LNCAP (cell line): ENCODE data around the gene OR52K2.

Source experiments
- CTCF ChIP-seq: fragments of 450-650 bp; IDR thresholded peaks from 2 replicates; pipeline ENCODE4 v1.5.1; 2017; ENCODE audit warnings: mild to moderate bottlenecking

OR52K2 gene

DNA sequence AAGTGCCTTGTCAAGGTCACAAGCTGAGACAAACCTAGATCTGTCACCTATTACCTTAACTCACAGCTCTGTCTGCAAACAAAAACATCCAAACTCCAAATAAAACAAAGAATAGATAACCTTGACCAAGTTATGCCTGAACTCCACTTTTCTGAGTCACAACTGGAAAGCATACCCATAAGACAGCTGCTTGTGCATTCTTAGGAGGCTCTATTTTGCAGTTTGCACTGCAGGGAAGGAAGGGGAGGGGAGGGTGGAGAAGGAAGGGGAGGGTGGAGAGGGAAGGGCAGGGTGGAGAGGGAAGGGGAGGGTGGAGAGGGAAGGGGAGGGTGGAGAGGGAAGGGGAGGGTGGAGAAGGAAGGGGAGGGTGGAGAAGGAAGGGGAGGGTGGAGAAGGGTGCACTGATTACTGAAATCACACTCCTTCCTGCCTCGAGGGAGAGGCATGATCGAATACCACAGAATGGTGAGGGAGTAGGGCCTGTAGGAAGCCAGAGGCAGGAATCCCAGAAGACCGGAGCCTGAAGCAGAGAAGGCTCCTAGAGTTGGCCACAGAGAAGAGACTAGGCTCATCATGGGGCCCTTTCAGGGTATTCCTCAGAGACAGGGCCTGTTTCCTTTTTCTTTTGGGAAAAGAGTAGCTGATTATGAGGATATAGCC is 5.7 kb upstream of the OR52K2 start:
- TF ChIP-seq CTCF: no peak

DNA sequence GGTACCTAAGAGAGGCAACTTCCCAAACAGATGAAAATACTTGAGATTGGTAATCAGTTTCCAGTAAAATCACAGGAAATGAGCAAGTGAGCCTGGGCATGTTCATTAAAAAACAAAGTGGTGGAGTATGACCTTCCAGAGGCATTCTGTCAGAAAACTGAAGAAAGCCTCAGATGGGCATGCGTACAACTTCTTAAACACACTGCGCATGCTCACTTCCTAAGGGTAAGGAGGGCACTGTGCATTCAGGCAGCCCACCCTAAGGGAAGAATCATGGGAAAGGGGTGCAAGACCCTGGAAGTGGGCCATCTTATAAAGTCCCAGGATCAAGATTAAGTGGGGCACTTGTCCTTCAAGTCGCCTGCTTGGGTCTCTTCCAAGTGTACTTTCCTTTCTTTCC is 4.0 kb downstream of the OR52K2 start:
- TF ChIP-seq CTCF: no peak

GRCh38 chr11:4454021-4454420 is 4.9 kb downstream of the OR52K2 start:
- no peak for TF ChIP-seq CTCF

DNA sequence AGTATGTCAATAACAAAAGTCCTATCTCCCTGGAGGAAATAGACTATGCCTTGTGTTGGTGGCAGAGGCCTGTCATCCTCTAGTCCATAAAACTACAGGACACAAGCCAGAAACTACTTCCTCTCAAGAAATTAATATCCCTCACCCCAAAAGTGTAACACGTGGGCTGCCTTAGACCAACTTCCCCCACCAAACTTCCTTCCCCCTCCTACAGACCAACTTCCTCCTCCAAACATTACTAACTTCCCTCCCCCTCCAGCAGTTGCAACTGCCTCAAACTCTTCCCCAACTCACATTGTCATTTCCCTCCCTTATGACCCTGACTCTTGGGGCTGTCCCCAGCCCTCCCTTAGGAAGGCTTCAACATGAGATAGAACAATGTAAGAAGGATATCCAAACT is 6.3 kb downstream of the OR52K2 start:
- no peak for TF ChIP-seq CTCF

DNA sequence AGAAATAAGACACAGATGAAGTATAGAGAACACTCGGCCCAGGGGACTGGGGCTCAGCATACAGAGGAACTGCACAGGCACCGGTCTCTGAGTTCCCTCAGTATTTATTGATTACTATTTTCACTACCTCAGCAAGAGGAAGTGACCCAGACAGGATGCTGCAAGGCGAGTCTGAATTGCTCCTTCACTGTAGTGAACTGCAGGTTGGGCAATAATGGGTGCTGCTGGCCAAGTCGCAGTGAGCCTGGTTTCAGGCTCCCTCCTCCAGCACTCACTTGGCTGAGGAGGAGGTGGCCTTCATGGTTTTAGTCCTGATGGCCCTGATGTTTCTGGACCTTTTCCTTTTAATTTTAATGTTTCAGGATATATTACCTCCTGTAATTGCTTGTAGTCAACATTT is 10.4 kb downstream of the OR52K2 start:
- no peak for TF ChIP-seq CTCF

GRCh38 chr11:4460151-4460550 is 11.1 kb downstream of the OR52K2 start:
- no peak for TF ChIP-seq CTCF

DNA sequence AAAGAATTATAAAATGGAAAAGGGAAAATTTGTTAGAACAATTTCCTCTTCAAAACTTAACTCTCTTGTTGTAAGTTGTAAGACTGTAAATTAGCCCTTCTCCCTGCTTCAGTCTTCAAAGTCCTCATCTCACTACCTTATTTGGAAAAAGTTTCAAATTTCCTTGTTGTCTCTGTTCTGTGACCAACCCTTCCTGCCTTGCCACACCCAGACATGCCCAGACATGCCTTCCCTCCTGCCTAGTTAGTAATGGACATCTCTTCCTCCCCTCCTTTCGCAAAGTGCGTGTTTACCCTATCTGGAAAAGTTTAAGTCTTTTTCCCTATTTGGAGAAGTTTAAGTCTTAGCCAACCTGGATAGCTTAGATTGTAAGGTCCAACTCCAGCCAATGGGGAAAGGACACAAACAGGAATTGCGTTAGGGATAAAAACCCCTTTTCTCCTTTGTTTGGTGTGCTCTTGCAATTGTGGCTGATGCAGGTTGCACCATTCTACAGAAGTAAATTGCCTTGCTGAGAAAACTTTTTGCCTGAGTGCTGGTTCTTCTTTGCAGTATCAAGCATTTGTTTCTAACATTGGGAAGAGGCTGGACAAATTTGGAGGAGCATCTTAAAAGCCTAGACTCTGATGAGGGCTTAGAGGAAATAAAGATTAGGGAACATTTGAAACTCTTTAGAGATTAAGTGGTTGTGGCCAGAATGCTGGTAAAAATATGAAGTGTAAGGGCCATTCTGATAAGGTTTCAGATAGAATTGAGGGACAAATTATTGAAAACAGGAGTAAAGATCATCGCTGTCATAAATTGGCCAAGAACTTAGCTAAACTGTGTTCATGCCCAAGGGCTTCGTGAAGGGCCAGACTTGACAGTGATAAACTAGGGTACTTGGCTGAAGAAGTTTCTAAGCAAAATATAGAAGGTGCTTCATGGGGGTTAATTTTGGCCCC is 15.4 kb downstream of the OR52K2 start:
- no peak for TF ChIP-seq CTCF
